ENCODE results near the gene ALOX5.

DNA sequence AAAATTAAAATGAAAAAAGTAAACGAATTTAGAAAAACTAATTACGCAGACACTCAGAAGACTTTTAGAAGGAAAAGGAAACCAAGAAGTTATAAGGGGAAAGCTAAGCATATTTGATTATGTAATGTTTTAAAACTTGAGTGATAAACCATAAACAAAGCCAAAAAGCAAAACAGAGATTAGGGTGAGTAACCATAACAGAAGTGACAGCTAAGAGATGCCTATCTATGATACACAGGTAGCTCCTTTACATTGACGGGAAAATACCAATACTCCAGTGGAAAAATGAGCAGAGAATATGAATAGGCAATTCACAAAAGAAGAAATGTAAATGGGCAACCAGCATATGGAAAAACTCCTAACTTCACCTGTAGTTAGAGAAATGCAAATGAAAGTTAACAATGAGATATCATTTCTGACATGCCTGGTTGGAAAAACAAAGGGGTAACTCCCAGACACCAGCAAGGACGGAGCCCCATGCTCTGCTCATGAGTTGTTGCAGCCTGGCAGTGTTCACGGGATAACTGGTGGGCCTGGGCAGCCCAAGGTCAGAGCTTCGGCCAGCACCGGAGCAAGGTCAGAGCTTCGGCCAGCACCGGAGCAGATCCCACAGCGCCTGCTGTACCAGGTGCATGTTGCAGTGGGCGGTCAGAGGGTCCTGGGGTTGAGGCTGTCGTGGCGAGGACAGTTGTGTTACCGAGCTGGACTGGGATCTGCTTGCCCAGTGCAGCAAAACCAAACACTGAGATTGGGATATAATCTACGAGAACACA, 58.9 kb downstream of the ALOX5 start:
- no peak for TF ChIP-seq POLR2AphosphoS5 (IDR thresholded peaks at IDR 0.05; ENCODE audit: low read depth, low read length)
- no peak for TF ChIP-seq POLR2A (IDR thresholded peaks at IDR 0.05; ENCODE audit: low read depth, low read length)
- TF ChIP-seq TAF1 (IDR thresholded peaks at IDR 0.05; ENCODE audit: low read depth, low read length): no peak
- TF ChIP-seq SPI1 (IDR thresholded peaks at IDR 0.05; ENCODE audit: low read depth, low read length): no peak
- no peak for TF ChIP-seq PAX5 (IDR thresholded peaks at IDR 0.05; ENCODE audit: insufficient read depth, low read length, severe bottlenecking)
